Stomach (tissue), 9 donors: ENCODE results near the gene MINK1. TPM values are rescaled to one million over a fixed set of nuclear protein-coding genes. Genes with fewer than 3 reads are reported as not detected.

Experiments
- DNase-seq, 2 donors: peaks; one replicate each; pipeline versions ENCODE4 v3.0.0 to v3.0.0-alpha.2; 2013 to 2019
- H3K27ac ChIP-seq, 5 donors: fragments of 200-600 bp in 4 of 5; sonication (generic) in 4 of 5; one replicate each; pipeline ENCODE4 v1.5.1; 2013 to 2019; ENCODE audit warnings: mild to moderate bottlenecking in 1 of 5, moderate library complexity in 1 of 5
- H3K27me3 ChIP-seq, 3 donors: fragments of 200-600 bp; sonication (generic); one replicate each; pipeline ENCODE4 v1.5.1; 2017 to 2019; ENCODE audit warnings: mixed run types in 1 of 3
- H3K36me3 ChIP-seq, 4 donors: fragments of 200-600 bp; sonication (generic); 1 replicate in 3 of 4; 2 replicates in 1 of 4; pipeline ENCODE4 v1.5.1; 2016 to 2019
- H3K4me1 ChIP-seq, 4 donors: fragments of 200-600 bp; sonication (generic); one replicate each; pipeline ENCODE4 v1.5.1; 2016 to 2019
- H3K4me3 ChIP-seq, 4 donors: fragments of 200-600 bp; sonication (generic) in 3 of 4; one replicate each; pipeline ENCODE4 v1.5.1; 2016 to 2019; ENCODE audit warnings: mild to moderate bottlenecking in 1 of 4
- H3K9me3 ChIP-seq, 4 donors: fragments of 200-600 bp; sonication (generic); one replicate each; pipeline ENCODE4 v1.5.1; 2016 to 2019
- EP300 ChIP-seq: sonication (generic); formaldehyde crosslinking; IDR thresholded peaks from one replicate; pipeline ENCODE4 v1.6.1; 2017; ENCODE audit warnings: antibody characterized with exemption
- POLR2A ChIP-seq, 4 donors: fragments of 450-650 bp; IDR thresholded peaks; one replicate each; pipeline ENCODE4 v1.6.1; 2016; ENCODE audit warnings: antibody characterized with exemption in 4 of 4, control low read depth in 2 of 4, mild to moderate bottlenecking in 1 of 4, moderate library complexity in 1 of 4
- POLR2AphosphoS5 ChIP-seq, 3 donors: sonication (generic); formaldehyde crosslinking; IDR thresholded peaks; one replicate each; pipeline ENCODE4 v1.6.1; 2016; ENCODE audit warnings: antibody characterized with exemption in 3 of 3
- WGBS, 5 donors: extraction: QIAGEN DNeasy Blood & Tissue Kit in 3 of 5; methylation state at CpG; one replicate each; pipeline versions ENCODE4 v1.1.5 to v1.1.7; 2013 to 2018; 5-methylcytosine and 5-hydroxymethylcytosine counted together
- intact Hi-C: fragments of 100-400 bp; cut with DNase I; formaldehyde crosslinking; loops from one replicate; pipeline ENCODE4 v1.15.1; 2023; ENCODE audit warnings: low total_unique reads
- polyA plus RNA-seq, 3 donors: library from polyadenylated mRNA; stranded (reverse); fragments of 200-250 nt; gene quantifications; one replicate each; pipeline ENCODE4 v1.2.3, GENCODE V29; 2013
- total RNA-seq, 5 donors: library from RNA; depleted of rRNA; stranded (reverse); fragments of >200 nt; gene quantifications; one replicate each; pipeline versions ENCODE4 v1.1.0 to v1.2.3, GENCODE V29; 2014 to 2016
- TF ChIP-seq, protein P1 (sequence below), 7 experiments: fragments of 450-650 bp in 4 of 7; fragments of 200-600 bp in 3 of 7; sonication (generic) in 3 of 7; IDR thresholded peaks; one replicate each; pipeline ENCODE4 v1.5.1; 2016 to 2019; ENCODE audit warnings: antibody characterized with exemption in 7 of 7, control low read depth in 2 of 7, mild to moderate bottlenecking in 1 of 7
- donor health status: healthy with polysubstance abuse.
- donor health status: Bipolar disorder and iron deficiency.
- donor health status: healthy.

The MINK1 gene
- total and polyA plus RNA-seq, 8 donors: 24.6 to 230 (median 49.4) TPM

DNA sequence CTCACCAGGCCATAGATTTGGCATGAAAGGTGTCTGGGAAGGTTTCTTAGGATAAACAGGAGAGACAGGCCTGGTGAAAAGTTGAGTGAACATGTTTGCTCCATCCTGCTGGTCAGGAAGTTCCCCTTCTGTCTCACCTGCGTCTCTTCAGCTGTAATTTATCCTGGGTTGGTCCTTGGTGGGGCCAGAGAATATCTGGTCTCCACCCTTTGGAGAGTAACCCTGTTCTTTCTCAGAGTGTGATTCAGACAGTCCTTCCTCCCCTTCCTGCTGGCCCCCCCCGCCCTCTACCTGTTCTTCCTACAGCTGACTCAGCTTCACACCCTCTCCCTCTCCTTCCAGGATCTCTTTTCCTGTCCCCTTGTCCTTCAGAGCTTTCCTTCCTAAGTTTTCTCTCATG lies 17.1 kb downstream of the MINK1 start:
- 74 to 86% (median 81%) methylated on average over 2 of the region's 2 CpGs for WGBS, 5 donors
- peak in 1 of 2 donors; percentile 34 for DNase-seq

DNA sequence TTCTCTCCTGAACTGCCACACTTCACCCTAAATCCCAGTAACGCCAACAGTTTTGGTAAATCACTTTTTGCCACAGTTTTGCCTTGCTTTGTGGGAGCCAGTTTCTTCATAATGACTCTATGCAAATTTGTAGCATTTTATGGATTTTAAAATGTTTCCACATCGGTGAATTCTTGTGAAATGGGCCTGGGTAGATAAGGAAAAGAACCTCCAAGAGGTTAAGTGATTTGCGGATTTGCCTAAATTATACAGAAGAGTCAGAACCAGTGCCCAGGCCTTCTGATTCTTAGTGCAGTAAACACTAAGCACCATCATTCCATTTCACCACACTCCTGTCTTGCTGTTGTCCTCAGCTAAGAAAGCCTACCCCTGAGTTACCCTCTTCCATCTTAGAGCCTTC lies 17.9 kb downstream of the MINK1 start:
- Histone ChIP-seq H3K27ac (peak overlapping the region in 2 of 5 donors; percentile 26 to 52), H3K4me3 (no peak overlapping the region), H3K9me3 (no peaks in the 10 kb centered on the region), H3K36me3 (peaks cover 0 to 7% (median 3%) of the 10 kb centered on the region in 4 donors), H3K4me1 (peaks cover 10 to 56% (median 29%) of the 10 kb centered on the region in 4 donors), H3K27me3 (no peaks in the 10 kb centered on the region)
- TF ChIP-seq POLR2A (IDR thresholded peaks at IDR 0.05): no peak
- no peak for TF ChIP-seq POLR2AphosphoS5 (IDR thresholded peaks at IDR 0.05)
- TF ChIP-seq EP300: no peak
- TF ChIP-seq, protein P1, sequence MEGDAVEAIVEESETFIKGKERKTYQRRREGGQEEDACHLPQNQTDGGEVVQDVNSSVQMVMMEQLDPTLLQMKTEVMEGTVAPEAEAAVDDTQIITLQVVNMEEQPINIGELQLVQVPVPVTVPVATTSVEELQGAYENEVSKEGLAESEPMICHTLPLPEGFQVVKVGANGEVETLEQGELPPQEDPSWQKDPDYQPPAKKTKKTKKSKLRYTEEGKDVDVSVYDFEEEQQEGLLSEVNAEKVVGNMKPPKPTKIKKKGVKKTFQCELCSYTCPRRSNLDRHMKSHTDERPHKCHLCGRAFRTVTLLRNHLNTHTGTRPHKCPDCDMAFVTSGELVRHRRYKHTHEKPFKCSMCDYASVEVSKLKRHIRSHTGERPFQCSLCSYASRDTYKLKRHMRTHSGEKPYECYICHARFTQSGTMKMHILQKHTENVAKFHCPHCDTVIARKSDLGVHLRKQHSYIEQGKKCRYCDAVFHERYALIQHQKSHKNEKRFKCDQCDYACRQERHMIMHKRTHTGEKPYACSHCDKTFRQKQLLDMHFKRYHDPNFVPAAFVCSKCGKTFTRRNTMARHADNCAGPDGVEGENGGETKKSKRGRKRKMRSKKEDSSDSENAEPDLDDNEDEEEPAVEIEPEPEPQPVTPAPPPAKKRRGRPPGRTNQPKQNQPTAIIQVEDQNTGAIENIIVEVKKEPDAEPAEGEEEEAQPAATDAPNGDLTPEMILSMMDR (IDR thresholded peaks at IDR 0.05): no peak
- intact Hi-C loops: no loop called here
- DNase-seq: no peak
- WGBS, 5 donors: 80 to 92% (median 89%) methylated on average over 3 of the region's 3 CpGs

More for the DNA sequence above, 17.1 kb downstream of the MINK1 start:
- H3K4me3 ChIP-seq: no peak overlapping the region
- intact Hi-C loops: no loop called here
- peaks cover 0 to 7% (median 3%) of the 10 kb centered on the region in 4 donors for H3K36me3 ChIP-seq
- peak overlapping the region in 2 of 5 donors; percentile 26 to 46 for H3K27ac ChIP-seq
- no peaks in the 10 kb centered on the region for H3K9me3 ChIP-seq
- H3K4me1 ChIP-seq: peaks cover 10 to 56% (median 34%) of the 10 kb centered on the region in 4 donors
- no peaks in the 10 kb centered on the region for H3K27me3 ChIP-seq
- TF ChIP-seq, protein P1 (IDR thresholded peaks at IDR 0.05): no peak
- TF ChIP-seq EP300 (no peak), POLR2AphosphoS5 (IDR thresholded peaks at IDR 0.05) (no peak), POLR2A (IDR thresholded peaks at IDR 0.05) (no peak)

DNA sequence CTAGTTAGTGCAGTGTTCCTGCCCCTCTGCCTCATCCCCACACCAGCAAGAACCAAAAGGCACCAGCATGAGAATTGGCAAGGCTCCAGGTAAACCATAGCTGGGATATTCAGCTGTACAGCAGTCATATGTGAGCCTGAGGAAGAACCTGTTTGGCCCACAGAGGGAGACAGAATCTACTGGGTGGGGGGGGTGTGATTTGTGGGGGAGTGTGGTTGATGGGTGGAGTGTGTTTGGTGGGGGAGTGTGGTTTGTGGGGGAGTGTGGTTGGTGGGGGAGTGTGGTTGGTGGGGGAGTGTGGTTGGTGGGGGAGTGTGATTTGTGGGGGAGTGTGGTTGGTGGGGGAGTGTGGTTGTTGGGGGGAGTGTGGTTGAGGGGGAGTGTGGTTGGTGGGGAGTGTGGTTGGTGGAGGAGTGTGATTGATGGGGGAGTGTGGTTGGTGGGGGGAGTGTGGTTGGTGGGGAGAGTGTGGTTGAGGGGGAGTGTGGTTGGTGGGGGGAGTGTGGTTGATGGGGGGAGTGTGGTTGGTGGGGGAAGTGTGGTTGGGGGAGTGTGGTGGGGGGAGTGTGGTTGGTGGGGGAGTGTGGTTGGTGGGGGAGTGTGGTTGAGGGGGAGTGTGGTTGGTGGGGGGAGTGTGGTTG lies 19.5 kb downstream of the MINK1 start:
- TF ChIP-seq, protein P1 (IDR thresholded peaks at IDR 0.05): no peak
- TF ChIP-seq POLR2A (IDR thresholded peaks at IDR 0.05) (no peak), EP300 (no peak)
- no peaks in the 10 kb centered on the region for H3K27me3 ChIP-seq
- peaks cover 0 to 14% (median 4%) of the 10 kb centered on the region in 4 donors for H3K36me3 ChIP-seq
- H3K4me1 ChIP-seq: peaks cover 11 to 47% (median 30%) of the 10 kb centered on the region in 4 donors
- intact Hi-C loops: no loop called here
- DNase-seq: peak in 1 of 2 donors; percentile 62
- H3K9me3 ChIP-seq: no peaks in the 10 kb centered on the region
- H3K27ac ChIP-seq: no peak overlapping the region
- H3K4me3 ChIP-seq: no peak overlapping the region

DNA sequence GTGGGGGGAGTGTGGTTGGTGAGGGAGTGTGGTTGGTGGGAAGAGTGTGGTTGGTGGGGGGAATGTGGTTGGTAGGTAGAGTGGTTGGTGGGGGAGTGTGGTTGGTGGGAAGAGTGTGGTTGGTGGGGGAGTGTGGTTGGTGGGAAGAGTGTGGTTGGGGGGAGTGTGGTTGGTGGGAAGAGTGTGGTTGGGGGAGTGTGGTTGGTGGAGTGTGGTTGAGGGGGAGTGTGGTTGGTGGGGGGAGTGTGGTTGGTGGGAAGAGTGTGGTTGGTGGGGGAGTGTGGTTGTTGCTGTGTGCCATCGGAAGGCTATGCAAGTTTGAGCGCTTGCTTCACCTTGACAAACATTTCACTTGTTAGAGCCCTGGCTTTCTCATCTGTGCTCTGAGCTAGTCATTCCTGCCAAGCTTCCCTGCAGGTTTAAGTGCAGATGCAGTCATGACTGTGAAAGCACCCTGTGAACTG lies 20.1 kb downstream of the MINK1 start:
- Histone ChIP-seq H3K27ac (no peak overlapping the region), H3K4me1 (peaks cover 17 to 47% (median 33%) of the 10 kb centered on the region in 4 donors), H3K36me3 (peaks cover 0 to 14% (median 4%) of the 10 kb centered on the region in 4 donors), H3K9me3 (no peaks in the 10 kb centered on the region), H3K4me3 (no peak overlapping the region), H3K27me3 (no peaks in the 10 kb centered on the region)
- 67 to 88% (median 87%) methylated on average over 2 of the region's 2 CpGs for WGBS, 5 donors
- intact Hi-C loops: no loop called here
- TF ChIP-seq EP300 (no peak), POLR2AphosphoS5 (IDR thresholded peaks at IDR 0.05) (no peak), POLR2A (IDR thresholded peaks at IDR 0.05) (no peak)
- TF ChIP-seq, protein P1 (IDR thresholded peaks at IDR 0.05): no peak
- no peak for DNase-seq
